Ovary (tissue), 3 donors: ENCODE data around the gene FBXL4.

Experiments
- CTCF ChIP-seq, 3 donors: fragments of 450-650 bp in 2 of 3; fragments of 200-600 bp in 1 of 3; IDR thresholded peaks; one replicate each; pipeline versions ENCODE4 v1.5.1 to v1.8.0; 2016 to 2022; ENCODE audit warnings: antibody characterized with exemption in 3 of 3, mild to moderate bottlenecking in 1 of 3
- EP300 ChIP-seq: sonication (generic); formaldehyde crosslinking; IDR thresholded peaks from one replicate; pipeline ENCODE4 v1.6.1; 2017; ENCODE audit warnings: antibody characterized with exemption
- donor health status: DM: no; HTN: no; CAD: no.

DNA sequence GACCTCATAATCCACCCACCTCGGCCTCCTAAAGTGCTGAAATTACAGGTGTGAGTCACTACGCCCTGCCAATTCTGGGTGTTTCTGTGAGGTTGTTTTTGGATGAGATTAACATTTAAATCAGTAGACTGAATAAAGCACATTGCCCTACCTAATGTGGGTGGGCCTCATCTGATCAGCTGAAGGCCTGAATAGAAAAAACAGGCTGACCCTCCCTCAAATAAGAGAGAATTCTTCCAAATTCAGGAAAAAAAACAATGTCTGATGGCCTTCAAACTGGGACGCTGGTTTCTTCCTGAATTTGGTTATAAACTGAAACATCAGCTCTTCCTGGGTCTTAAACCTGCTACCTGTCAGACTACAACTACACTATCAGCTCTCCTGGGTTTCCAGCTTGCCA, 62.4 kb downstream of the FBXL4 start:
- TF ChIP-seq CTCF (IDR thresholded peaks at IDR 0.05) (no peak), EP300 (no peak)
